ENCODE results near the gene REM1. TPM values are rescaled to one million over a fixed set of nuclear protein-coding genes. Genes with fewer than 3 reads are reported as not detected.
"Not testable (repeated sequence)": the region's sequence is repeated elsewhere in the genome, so short reads cannot be mapped to it uniquely, and the experiment has no call there.

REM1 gene, protein sequence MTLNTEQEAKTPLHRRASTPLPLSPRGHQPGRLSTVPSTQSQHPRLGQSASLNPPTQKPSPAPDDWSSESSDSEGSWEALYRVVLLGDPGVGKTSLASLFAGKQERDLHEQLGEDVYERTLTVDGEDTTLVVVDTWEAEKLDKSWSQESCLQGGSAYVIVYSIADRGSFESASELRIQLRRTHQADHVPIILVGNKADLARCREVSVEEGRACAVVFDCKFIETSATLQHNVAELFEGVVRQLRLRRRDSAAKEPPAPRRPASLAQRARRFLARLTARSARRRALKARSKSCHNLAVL
- total RNA-seq (2014; rRNA removed; shearing (Covaris generic)): not detected in 2 replicates

DNA sequence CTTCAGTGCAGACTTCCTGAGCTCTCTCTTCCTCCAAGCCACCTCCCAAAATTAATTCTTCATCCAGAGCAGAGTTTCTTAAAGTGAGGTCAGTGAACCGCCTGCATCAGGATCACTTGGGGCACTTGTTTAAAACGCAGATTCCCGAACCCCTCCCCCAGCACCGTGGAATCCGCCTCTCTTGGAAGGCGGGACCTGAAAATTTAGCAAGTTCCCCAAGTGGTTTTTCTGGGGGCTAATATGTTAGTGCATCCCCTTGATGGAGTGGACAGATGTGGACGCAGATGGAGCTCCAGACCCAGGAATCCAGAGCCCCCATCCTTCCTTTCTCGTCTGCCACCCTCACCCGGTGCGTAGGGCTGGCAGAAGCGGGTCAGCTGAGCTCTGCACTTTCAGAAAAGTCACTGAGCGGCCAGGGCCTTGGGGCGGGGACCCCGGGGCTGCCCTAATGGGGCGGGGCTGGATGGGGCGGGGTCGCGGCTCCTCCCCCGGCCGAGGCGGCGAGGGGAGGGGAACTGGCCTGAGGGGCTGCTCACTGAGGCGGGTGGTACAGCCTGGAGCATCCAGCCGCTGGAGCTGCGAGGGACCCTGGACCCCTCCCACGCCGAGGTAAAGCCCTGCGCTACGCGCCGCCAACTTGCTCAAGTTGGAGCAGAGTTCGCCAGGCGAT, at the start of gene REM1, which contains the start of gene DEFB124:
REM1 (plus strand) TSS at position 531 of the 670 bp plus-strand sequence. CDS start 1,158 bp downstream, outside the sequence.
DEFB124 (minus strand) TSS at position 370 of the 670 bp plus-strand sequence. CDS start 2,114 bp downstream, outside the sequence.
- DNase-seq (ENCODE audit: low spot score): no peak

DNA sequence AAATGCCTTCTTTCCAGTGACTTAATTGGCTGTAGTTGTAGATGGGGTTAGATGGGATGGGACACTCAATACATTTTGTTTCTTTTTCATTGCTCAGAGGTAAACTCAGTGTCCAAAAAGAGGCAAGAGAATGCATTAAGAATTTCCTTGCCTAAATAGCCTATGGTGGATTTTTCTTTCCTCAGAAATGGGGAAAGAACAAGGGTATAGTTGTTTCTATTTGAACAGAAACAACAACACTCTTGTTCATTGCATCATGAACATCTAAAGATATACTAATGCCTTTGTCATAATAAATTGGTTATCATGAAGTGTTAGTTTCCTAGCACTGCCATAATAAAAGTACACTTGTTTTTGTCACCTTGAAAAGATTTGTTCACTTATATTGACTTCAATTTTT, 49.3 kb upstream of the REM1 start:
- no peak for DNase-seq (ENCODE audit: low spot score)

DNA sequence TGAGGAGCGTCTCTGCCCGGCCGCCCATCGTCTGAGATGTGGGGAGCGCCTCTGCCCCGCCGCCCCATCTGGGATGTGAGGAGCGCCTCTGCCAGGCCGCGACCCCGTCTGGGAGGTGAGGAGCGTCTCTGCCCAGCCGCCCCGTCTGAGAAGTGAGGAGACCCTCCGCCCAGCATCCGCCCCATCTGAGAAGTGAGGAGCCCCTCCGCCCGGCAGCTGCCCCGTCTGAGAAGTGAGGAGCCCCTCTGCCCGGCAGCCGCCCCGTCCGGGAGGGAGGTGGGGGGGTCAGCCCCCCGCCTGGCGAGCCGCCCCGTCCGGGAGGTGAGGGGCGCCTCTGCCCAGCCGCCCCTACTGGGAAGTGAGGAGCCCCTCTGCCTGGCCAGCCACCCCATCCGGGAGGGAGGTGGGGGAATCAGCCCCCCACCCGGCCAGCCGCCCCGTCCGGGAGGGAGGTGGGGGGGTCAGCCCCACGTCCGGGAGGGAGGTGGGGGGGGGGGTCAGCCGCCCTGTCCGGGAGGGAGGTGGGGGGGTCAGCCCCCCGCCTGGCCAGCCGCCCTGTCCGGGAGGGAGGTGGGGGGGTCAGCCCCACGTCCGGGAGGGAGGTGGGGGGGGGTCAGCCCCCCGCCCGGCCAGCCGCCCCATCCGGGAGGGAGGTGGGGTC, 48.1 kb upstream of the REM1 start:
- not testable (repeated sequence) for DNase-seq (ENCODE audit: low spot score)

DNA sequence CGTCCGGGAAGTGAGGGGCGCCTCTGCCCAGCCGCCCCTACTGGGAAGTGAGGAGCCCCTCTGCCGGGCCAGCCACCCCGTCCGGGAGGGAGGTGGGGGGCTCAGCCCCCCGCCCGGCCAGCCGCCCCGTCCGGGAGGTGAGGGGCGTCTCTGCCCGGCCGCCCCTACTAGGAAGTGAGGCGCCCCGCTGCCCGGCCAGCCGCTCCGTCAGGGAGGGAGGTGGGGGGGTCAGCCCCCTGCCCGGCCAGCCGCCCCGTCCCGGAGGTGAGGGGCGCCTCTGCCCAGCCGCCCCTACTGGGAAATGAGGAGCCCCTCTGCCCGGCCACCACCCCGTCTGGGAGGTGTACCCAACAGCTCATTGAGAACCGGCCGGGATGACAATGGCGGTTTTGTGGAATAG, 47.5 kb upstream of the REM1 start:
- DNase-seq (ENCODE audit: low spot score): not testable (repeated sequence)

DNA sequence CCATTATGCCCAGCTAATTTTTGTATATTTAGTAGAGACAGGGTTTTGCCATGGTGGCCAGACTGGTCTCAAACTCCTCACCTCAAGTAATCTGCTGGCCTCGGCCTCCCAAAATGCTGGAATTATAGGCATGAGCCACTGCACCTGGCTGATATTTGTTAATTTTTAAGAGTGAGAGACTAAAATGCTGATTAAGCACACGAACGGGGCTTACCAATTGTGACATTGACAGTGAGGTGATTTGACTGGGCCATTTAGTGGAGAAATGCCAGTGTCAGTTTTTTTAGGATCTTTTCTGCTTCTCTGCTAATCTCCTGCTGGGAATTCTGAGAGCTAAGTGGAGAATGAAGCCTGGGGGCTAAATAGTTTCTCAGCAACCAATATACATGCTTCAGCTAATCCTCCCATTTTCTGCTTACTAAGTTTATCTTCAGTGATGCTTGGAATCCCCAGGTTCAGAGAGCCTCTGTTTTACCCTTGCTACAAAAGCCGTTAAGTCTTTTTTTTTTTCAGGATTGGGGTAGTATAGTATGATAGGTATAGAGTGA, 44.4 kb upstream of the REM1 start:
- no peak for DNase-seq (ENCODE audit: low spot score)

DNA sequence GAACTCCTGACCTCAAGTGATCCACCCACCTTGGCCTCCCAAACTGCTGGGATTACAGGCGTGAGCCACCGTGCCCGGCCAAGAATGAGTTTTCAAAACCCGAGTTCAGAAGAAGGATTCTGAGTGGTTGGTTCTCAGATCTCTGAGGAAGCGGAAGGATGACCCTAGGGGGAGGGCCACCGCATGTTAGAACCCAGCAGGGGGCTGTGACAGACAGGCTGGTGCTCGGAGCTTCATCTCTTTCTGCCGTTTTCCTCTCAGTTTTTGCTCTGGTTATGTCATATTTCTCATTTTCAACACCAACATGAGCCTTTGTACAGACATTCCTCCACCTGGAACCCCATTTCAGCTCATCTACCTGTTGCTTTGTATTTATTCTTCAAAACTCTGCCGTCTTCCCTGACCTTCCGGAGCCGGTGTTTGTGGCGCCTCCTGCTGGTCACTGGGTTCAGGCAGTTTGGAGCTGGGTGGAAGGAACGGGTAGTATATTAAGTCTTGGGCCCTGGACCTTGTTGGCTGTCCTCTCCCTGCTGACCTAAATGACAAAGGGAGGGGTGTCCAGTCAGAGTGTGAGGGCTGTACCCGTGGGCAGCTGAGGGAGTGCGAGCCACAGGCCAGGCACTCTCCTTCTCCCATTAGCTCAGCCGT, 35.0 kb upstream of the REM1 start, which contains the start of gene DEFB123:
DEFB123 (plus strand) TSS at position 621 of the 648 bp plus-strand sequence. CDS start 67 bp downstream, outside the sequence.
- no peak for DNase-seq (ENCODE audit: low spot score)

DNA sequence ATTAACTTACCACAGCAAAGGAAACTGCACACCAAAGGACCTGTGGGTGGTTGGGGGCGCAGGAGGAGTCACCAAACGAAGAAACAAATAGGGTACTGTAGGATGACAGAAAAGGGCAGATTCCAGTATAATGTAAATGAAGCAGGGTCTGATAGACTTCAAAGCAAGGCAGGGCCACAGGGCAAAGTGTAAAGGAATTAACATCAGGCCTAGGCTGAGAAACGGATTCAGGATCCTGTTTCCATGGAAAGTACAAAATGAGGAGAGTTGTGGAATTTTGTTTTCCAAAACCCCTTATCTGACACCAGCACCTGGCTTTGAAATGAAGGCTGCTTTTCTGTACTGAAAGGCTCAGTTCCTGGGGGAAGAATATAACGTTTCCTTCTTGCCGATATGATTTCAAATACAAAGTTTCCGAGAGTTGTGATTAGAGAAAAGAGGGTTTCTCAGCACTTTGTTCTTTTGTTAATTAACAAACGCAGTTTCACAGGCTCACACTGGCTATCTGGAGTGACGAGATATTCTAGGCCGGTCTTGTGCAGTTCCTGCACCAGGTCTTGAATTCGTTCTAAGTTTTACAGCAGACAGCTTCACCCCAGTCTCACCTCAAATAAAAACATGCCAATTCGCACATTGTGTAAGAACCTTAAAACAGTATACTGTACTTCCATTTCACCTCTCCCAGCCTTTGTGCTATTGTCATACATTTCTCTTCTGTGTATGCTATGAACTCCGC, 28.8 kb upstream of the REM1 start:
- DNase-seq (ENCODE audit: low spot score): no peak

DNA sequence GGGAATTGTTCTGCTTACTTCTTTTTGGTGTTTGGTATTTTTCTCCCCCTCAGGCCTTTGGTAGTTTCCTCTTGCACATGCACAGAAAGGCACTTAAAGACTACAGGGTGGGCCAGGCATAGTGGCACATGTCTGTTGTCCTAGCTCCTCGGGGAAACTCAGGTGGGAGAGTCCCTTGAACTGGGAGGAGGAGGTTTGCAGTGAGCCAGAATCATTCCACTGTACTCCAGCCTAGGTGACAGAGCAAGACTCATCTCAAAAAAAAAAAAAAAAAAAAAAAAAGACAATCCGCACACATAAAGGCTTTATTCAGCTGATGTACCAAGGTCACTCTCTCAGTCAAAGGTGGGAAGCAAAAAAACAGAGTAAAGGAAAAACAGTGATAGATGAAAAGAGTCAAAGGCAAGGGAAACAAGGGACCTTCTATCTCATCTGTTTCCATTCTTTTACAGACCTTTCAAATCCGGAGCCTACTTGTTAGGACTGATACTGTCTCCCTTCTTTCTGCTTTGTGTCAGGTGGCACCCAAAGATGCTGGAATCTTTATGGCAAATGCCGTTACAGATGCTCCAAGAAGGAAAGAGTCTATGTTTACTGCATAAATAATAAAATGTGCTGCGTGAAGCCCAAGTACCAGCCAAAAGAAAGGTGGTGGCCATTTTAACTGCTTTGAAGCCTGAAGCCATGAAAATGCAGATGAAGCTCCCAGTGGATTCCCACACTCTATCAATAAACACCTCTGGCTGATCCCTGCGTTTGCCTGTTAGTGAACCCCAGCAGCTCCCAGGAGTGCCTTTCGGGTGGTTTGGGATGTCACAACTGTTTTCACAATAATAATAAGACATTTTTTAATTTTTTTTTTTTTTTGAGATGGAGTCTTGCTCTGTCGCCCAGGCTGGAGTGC, 25.3 kb upstream of the REM1 start:
- no peak for DNase-seq (ENCODE audit: low spot score)

DNA sequence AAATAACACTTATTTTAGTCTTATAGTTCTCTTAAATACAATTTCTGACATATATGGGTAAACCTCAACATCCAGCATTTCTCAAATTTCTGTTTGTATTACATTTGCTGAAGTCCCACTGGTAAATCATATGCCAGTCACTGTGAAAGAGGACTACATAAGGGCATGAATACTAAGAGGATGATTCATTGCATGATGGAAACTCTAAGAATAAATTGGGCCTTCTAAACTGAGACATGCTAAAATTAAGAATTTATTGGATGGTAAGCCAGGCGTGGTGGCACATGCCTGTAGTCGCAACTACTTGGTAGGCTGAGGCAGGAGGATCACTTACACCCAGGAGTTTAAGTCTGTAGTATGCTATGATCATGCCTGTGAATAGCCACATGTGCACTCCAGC, 22.5 kb upstream of the REM1 start:
- DNase-seq (ENCODE audit: low spot score): no peak

DNA sequence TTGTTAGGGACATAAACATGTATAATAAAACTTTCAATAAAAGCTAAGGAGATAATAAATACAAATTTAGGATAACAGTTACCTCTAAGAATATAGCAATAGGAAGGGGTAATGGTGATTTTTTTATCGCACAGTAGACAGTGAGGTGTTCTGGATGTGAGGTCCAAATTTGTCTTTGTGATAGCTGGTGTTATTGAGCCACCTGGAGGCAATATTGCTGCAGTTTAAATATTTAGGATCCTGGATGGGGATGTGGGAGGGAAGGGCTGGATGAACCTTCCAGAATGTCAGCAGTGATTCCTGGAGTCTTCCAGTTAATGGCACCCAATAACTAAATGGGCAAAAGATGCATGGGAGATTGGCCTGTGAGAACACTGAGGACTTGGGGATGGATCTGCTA, 20.7 kb upstream of the REM1 start:
- DNase-seq (ENCODE audit: low spot score): no peak

DNA sequence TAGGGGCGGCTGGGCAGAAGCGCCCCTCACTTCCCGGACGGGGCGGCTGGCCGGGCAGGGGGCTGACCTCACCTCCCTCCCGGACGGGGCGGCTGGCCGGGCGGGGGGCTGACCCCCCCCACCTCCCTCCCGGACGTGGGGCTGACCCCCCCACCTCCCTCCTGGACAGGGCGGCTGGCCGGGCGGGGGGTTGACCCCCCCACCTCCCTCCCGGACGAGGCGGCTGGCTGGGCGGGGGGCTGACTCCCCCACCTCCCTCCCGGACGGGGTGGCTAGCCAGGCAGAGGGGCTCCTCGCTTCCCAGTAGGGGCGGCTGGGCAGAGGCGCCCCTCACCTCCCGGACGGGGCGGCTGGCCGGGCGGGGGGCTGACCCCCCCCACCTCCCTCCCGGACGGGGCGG, 4.1 kb upstream of the REM1 start:
- not testable (repeated sequence) for DNase-seq (ENCODE audit: low spot score)

DNA sequence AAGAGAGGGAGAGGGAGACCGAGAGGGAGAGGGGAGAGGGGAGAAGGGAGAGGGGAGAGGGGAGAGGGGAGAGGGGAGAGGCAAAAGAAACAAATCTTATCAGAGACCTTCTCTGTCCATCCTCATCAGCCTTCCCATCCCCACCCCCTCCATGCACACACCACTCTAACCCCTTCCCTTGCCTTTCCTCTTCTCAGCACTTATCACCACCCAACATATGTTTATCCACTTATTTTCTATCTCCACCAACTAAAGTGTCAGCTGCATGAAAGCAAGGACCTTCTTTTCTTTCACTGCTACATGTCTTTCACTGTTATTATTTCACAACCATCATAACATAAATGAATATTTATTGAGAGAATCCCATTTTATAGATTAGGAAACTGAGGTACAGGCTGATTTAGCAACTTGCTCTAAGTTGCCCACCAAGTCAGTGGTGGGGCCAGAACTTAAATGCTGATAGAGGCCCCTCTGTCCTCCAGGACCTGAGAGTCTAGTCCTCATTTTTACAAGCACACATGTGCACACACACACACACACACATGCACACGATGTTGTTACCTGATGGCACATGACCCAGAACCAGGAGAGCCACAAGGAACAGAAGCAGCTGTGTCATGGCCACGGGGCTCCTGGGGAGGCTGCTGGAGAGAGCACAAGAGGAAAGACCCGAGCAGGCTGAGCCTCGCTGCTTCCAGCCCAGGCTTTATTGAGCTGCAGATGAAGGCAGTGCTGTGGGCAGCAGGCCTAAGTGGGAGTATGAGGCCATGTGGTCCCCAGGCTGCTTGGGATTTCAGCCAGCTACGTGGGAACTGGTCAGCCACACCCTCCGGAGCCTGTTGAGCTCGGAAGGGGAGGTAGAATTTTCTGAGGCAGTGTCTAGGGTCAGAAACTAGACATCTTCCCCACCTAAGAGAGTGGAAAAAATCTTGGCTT, 2.4 kb upstream of the REM1 start:
- DNase-seq (ENCODE audit: low spot score): peak; percentile 18

DNA sequence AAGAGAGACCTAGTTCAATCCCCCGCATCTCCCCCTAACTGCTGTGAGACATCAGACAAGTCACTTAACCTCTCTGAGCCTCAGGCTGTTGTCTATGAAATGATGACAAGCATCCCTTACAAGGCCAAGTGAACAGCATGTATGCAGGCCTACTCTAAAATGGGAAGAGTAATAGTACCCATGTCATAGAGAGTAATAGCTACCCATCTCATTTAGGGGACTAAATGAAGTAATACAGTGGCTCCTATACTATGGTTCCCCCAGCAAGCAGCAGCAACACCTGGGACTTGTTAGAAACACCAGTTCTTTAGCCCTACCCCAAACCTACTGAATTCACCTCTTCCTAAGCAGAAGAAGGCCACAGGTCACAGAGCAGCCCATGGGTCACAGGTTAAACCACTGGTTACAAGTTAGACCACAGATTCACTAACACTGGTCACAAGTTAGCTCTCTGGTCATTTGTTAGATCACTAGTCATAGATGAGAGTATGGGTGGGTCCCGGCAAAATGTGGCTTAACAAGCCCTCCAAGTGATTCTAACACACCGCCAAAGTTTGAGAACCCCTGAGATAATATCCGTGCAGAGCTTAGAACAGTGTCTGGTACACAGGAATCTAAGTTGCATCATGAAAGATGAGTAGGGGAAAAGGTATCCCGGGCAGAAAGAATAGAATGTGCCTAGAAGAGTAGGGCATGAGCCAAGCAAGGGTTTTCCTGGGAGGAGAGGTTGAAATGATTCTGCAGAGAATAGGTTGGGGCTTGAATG, 1.6 kb upstream of the REM1 start:
- DNase-seq (ENCODE audit: low spot score): no peak

DNA sequence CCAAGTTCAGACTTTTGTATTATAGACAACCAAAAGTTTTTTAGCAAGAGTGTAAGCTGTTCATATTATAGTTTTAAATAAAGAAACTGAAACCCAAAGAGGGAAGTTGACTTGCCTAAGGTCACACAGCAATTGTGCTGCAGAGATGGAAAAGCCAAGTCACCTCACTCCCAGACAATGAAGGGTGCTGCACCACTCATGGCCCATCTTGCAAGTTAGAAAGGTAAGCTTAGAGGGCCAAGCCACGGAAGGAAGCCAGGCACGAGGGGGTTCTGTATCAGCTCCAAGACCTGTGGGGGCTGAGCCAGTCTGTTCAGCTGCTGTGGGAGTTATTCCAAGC, 1.0 kb upstream of the REM1 start:
- DNase-seq (ENCODE audit: low spot score): no peak

DNA sequence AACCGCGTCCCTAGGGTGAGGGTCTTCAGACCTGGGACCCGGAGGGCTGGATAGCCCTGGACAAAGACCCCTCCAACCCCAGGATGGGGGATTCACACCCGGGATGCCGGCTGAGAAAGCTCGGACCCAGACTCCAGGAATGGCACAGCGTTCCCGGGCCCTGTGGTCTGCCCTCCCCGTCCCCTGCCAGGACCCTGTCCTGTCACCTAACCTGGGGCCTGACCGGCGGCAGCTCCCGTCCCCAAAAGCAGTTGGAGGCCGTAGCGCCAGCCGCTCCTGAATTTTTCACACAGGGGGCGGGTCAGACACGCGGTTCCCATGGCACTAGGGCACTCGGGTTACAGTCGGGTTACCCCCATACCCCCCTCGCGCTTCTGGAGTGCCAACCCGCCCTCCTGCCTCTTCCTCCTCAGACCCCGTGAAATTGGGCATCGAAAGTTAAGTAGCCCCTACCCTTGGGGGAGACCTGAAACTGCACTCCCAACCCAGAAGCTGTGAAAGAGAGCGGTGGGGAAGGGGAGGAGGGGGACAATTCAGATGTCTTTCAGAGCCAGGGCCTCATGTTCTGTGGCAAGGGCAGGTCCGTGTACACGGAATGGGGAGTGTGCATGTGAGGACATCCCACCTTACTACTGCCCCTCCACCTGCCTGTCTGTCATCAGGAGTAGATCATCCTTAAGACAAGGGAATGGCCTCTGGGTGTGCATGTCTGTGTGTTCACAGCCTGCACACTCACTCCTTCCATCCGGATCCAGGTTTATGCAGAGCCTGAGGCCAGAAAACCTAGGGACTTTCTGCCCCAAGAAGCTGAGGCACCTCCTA, 595 bp downstream of the REM1 start:
- DNase-seq (ENCODE audit: low spot score): no peak

DNA sequence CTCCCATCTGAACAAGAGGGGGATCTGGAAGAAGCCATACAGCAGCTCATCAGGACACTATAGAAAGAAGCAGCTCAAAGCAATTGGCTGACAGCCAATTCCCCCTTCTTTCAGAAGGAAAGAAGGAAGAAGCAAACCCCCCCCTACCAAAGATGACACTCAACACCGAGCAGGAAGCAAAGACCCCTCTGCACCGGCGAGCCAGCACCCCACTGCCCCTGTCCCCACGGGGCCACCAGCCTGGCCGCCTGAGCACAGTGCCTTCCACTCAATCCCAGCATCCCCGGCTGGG, 1.2 kb downstream of the REM1 start:
- no peak for DNase-seq (ENCODE audit: low spot score)

DNA sequence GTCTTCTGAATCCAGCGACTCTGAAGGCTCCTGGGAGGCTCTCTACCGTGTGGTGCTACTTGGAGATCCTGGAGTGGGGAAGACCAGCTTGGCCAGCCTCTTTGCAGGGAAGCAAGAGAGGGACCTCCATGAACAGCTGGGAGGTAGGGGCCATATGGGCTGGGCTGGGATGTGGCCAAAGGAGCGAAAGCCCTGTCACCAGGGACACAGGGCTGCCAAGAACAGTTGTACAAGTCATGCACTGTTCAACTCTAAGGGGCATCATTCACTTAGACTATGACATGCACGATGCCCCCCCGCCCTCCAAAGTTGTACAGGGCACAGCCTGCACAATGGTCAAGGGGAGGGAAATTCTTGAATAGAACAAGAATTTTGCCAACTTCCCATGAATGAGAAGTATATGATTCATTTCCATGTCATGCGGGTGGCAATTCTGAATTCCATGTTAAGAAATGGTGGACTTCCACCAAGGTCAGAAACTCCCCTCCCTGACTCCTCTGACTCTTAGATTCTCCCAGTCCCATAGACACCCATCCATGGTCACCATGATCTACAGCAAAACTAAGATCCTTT, 1.6 kb downstream of the REM1 start:
- DNase-seq (ENCODE audit: low spot score): peak; percentile 42
